ENCODE data around the gene PLA2G4D.

Gene PLA2G4D

GRCh38 chr15:42066764-42067415, 27.5 kb downstream of the PLA2G4D start:
- no peak; the same call in 1 of the 2 replicates for TF ChIP-seq CTCF (IDR thresholded peaks at IDR 0.05)

GRCh38 chr15:42065468-42065867, 28.9 kb downstream of the PLA2G4D start:
- TF ChIP-seq CTCF (IDR thresholded peaks at IDR 0.05), result no peak

GRCh38 chr15:42065033-42065432, 29.3 kb downstream of the PLA2G4D start:
- no peak for TF ChIP-seq CTCF (IDR thresholded peaks at IDR 0.05)

GRCh38 chr15:42064271-42064670, 30.1 kb downstream of the PLA2G4D start:
- no peak for TF ChIP-seq CTCF (IDR thresholded peaks at IDR 0.05)

- TF ChIP-seq CTCF (IDR thresholded peaks at IDR 0.05), result no peak
Measured at GRCh38 chr15:42063122-42063848, 31.1 kb downstream of the PLA2G4D start.

GRCh38 chr15:42062284-42062806, 32.0 kb downstream of the PLA2G4D start:
- TF ChIP-seq CTCF (IDR thresholded peaks at IDR 0.05), result no peak

GRCh38 chr15:42060797-42061196, 33.6 kb downstream of the PLA2G4D start:
- TF ChIP-seq CTCF (IDR thresholded peaks at IDR 0.05), result no peak

Measured in LNCAP (cell line).